Heart left ventricle (tissue), 16 donors: ENCODE results near the gene PHAF1. TPM values are rescaled to one million over a fixed set of nuclear protein-coding genes. Genes with fewer than 3 reads are reported as not detected.

Experiments
- ATAC-seq, 4 donors: fragments of 200-7000 bp; cut with Tn5 transposase; one replicate each; pipeline ENCODE4 v1.9.1; 2020 to 2022; ENCODE audit warnings: moderate library complexity in 4 of 4, mild to moderate bottlenecking in 3 of 4, moderate number of reproducible peaks in 1 of 4
- DNase-seq, 5 donors: peaks; one replicate each; pipeline ENCODE4 v3.0.0-alpha.2; 2020
- H3K27ac ChIP-seq, 12 donors: fragments of 200-600 bp; sonication (generic) in 4 of 12; one replicate each; pipeline versions ENCODE4 v1.5.0 to v1.8.0; 2016 to 2022; ENCODE audit warnings: mild to moderate bottlenecking in 2 of 12
- H3K27me3 ChIP-seq, 9 donors: fragments of 200-600 bp; sonication (generic) in 2 of 9; one replicate each; pipeline versions ENCODE4 v1.5.1 to v1.8.0; 2016 to 2022; ENCODE audit warnings: mild to moderate bottlenecking in 3 of 9
- H3K36me3 ChIP-seq, 9 donors: fragments of 200-600 bp; sonication (generic) in 2 of 9; one replicate each; pipeline versions ENCODE4 v1.5.0 to v1.8.0; 2018 to 2022; ENCODE audit warnings: mild to moderate bottlenecking in 2 of 9
- H3K4me1 ChIP-seq, 12 donors: fragments of 200-600 bp; sonication (generic) in 4 of 12; one replicate each; pipeline versions ENCODE4 v1.5.0 to v1.8.0; 2016 to 2022; ENCODE audit warnings: mild to moderate bottlenecking in 3 of 12
- H3K4me3 ChIP-seq, 12 donors: fragments of 200-600 bp; sonication (generic) in 4 of 12; one replicate each; pipeline versions ENCODE4 v1.5.0 to v1.8.0; 2017 to 2022; ENCODE audit warnings: mild to moderate bottlenecking in 9 of 12, moderate library complexity in 4 of 12
- H3K9me3 ChIP-seq, 12 donors: fragments of 200-600 bp; sonication (generic) in 4 of 12; one replicate each; pipeline versions ENCODE4 v1.5.0 to v1.8.0; 2016 to 2022; ENCODE audit warnings: mild to moderate bottlenecking in 1 of 12
- CTCF ChIP-seq, 12 donors: fragments of 200-600 bp; sonication (generic) in 4 of 12; IDR thresholded peaks; one replicate each; pipeline versions ENCODE4 v1.5.0 to v1.8.0; 2018 to 2022; ENCODE audit warnings: antibody characterized with exemption in 12 of 12, mild to moderate bottlenecking in 5 of 12
- POLR2A ChIP-seq, 2 donors: fragments of 450-650 bp; IDR thresholded peaks; one replicate each; pipeline ENCODE4 v1.6.1; 2017; ENCODE audit warnings: antibody characterized with exemption in 2 of 2, mild to moderate bottlenecking in 2 of 2, moderate library complexity in 2 of 2
- WGBS, 4 donors: extraction: QIAGEN DNeasy Blood & Tissue Kit in 2 of 4; methylation state at CpG; one replicate each; pipeline versions ENCODE4 v1.1.5 to v1.1.7; 2013 to 2018; 5-methylcytosine and 5-hydroxymethylcytosine counted together
- intact Hi-C, 10 donors: fragments of 100-400 bp; cut with DNase I; formaldehyde crosslinking; loops; one replicate each; pipeline versions ENCODE4 v1.11.1 to v1.14.2; 2022
- polyA plus RNA-seq, 2 donors: library from polyadenylated mRNA; stranded (reverse); fragments of 200-250 nt; gene quantifications; one replicate each; pipeline ENCODE4 v1.2.3, GENCODE V29; 2013
- total RNA-seq, 9 donors: library from RNA; depleted of rRNA in 2 of 9; stranded (reverse); fragments of >200 nt in 2 of 9; fragmentation: NEBNext Ultra II Directional in 3 of 9; extraction: Animal tissue kit (Norgen Biotek cat#: 25700) in 3 of 9; gene quantifications; one replicate each; pipeline versions ENCODE4 v1.1.0 to v1.2.4, GENCODE V29; 2016 to 2023
- donor health status: ischemic (EF 13 %, LVEDD 7.1; RV severe dilation, severe dysfunction).
- donor health status: healthy with polysubstance abuse.
- donor health status: DM: no; HTN: yes; CAD: no.
- donor health status: DM: no; HTN: no; CAD: no.
- donor health status: ischemic (EF 25% LVEDD 6.9; RV normal size, moderate dysfunction).
- donor health status: ischemic (EF 25% LVEDD 5.7; RV mildly dilated, moderate dysfunction).
- donor health status: healthy.
- donor health status: DM: yes; HTN: yes; CAD: no.
- donor health status: ischemic (EF 35%, LVEDD 5.7; RV mildly dilated, moderate dysfunction).
- donor health status: nonischemic (EF 11% LVEDD 7.7; RV severe dilation, severe dysfunction).
- donor health status: DM: yes; HTN: yes; CAD: no.
- donor health status: PGD.
- donor health status: ischemic (EF 29% LVEDD 5.4; RV normal size, mild dysfunction).
- donor health status: nonischemic (EF 23%, LVEDD 6.1; RV moderate dilation, normal function).

PHAF1 gene
- total and polyA plus RNA-seq, 11 donors = 5.6 to 17.8 (median 11.6) TPM

- WGBS, 4 donors = 21 to 41% (median 31%) methylated on average over 55 to 85 of the region's 85 CpGs
- Histone ChIP-seq H3K36me3 (no peaks in the 10 kb centered on the region), H3K9me3 (no peaks in the 10 kb centered on the region), H3K27ac (peak overlapping the region in 10 of 12 donors; percentile 47 to 86 (median 74)), H3K4me3 (peak overlapping the region in 10 of 12 donors; percentile 13 to 63 (median 52)), H3K27me3 (peaks cover 0 to 64% (median 7%) of the 10 kb centered on the region in 9 donors), H3K4me1 (peaks cover 0 to 69% (median 58%) of the 10 kb centered on the region in 12 donors)
- TF ChIP-seq POLR2A (IDR thresholded peaks at IDR 0.05) (no peak), CTCF (IDR thresholded peaks at IDR 0.05) (no peak)
- intact Hi-C loops = no loop called here
- no peak for ATAC-seq
- DNase-seq = peak in 1 of 5 donors; percentile 53
These were observed 55.7 kb downstream of the PHAF1 start for GRCh38 chr16:67165121-67166078.

GRCh38 chr16:67166110-67166547 lies 56.4 kb downstream of the PHAF1 start:
- Histone ChIP-seq H3K4me3 (no peak overlapping the region), H3K36me3 (no peaks in the 10 kb centered on the region), H3K9me3 (no peaks in the 10 kb centered on the region), H3K27ac (no peak overlapping the region), H3K27me3 (peaks cover 0 to 64% (median 7%) of the 10 kb centered on the region in 9 donors), H3K4me1 (peaks cover 0 to 71% (median 58%) of the 10 kb centered on the region in 12 donors)
- WGBS, 4 donors = 46 to 61% (median 53%) methylated on average over 12 to 18 of the region's 18 CpGs
- no peak for ATAC-seq
- TF ChIP-seq CTCF (IDR thresholded peaks at IDR 0.05) (no peak), POLR2A (IDR thresholded peaks at IDR 0.05) (no peak)
- no peak for DNase-seq
- intact Hi-C loops = no loop called here

- intact Hi-C loops = no loop called here
- DNase-seq (no peak), ATAC-seq (no peak)
- peaks cover 0 to 71% (median 59%) of the 10 kb centered on the region in 12 donors for H3K4me1 ChIP-seq
- H3K36me3 ChIP-seq = no peaks in the 10 kb centered on the region
- peaks cover 0 to 61% (median 7%) of the 10 kb centered on the region in 9 donors for H3K27me3 ChIP-seq
- TF ChIP-seq CTCF (IDR thresholded peaks at IDR 0.05) (no peak), POLR2A (IDR thresholded peaks at IDR 0.05) (no peak)
- no peak overlapping the region for H3K27ac ChIP-seq
- no peaks in the 10 kb centered on the region for H3K9me3 ChIP-seq
- 78 to 85% (median 84%) methylated on average over 5 of the region's 5 CpGs for WGBS, 4 donors
- no peak overlapping the region for H3K4me3 ChIP-seq
These were observed 56.9 kb downstream of the PHAF1 start for GRCh38 chr16:67166598-67167168.

- no peak for TF ChIP-seq CTCF (IDR thresholded peaks at IDR 0.05)
- TF ChIP-seq POLR2A (IDR thresholded peaks at IDR 0.05) = no peak
- intact Hi-C loops = no loop called here
- Histone ChIP-seq H3K9me3 (no peaks in the 10 kb centered on the region), H3K4me1 (peaks cover 0 to 65% (median 54%) of the 10 kb centered on the region in 12 donors), H3K4me3 (no peak overlapping the region), H3K36me3 (no peaks in the 10 kb centered on the region), H3K27ac (no peak overlapping the region), H3K27me3 (peaks cover 0 to 52% (median 7%) of the 10 kb centered on the region in 9 donors)
- ATAC-seq = no peak
- 87 to 93% (median 90%) methylated on average over 4 to 7 of the region's 7 CpGs for WGBS, 4 donors
- DNase-seq = no peak
These were observed 57.8 kb downstream of the PHAF1 start for GRCh38 chr16:67167588-67167987.
